GM18526 (cell line): Measurements from ENCODE around the gene MFSD11.

Experiments used
- POLR2A ChIP-seq: IDR thresholded peaks from 3 replicates; pipeline ENCODE4 v1.6.1; 2011; ENCODE audit not compliant: insufficient read length; ENCODE audit errors: extremely low read depth

Gene MFSD11

GRCh38 chr17:76721463-76721862, 16.5 kb upstream of the MFSD11 start:
- no peak for TF ChIP-seq POLR2A

GRCh38 chr17:76722279-76722678, 15.6 kb upstream of the MFSD11 start:
- TF ChIP-seq POLR2A, result no peak

GRCh38 chr17:76723812-76724211, 14.1 kb upstream of the MFSD11 start:
- TF ChIP-seq POLR2A, result no peak

- TF ChIP-seq POLR2A, result no peak
Observed at GRCh38 chr17:76725580-76726230, 12.2 kb upstream of the MFSD11 start.

GRCh38 chr17:76726231-76726775, 11.6 kb upstream of the MFSD11 start, which contains the start of gene JMJD6:
Gene JMJD6, minus strand, starts transcription at chr17:76726606. Its CDS starts 131 bp downstream, at chr17:76726475.
- TF ChIP-seq POLR2A, result peak; percentile 58

DNA sequence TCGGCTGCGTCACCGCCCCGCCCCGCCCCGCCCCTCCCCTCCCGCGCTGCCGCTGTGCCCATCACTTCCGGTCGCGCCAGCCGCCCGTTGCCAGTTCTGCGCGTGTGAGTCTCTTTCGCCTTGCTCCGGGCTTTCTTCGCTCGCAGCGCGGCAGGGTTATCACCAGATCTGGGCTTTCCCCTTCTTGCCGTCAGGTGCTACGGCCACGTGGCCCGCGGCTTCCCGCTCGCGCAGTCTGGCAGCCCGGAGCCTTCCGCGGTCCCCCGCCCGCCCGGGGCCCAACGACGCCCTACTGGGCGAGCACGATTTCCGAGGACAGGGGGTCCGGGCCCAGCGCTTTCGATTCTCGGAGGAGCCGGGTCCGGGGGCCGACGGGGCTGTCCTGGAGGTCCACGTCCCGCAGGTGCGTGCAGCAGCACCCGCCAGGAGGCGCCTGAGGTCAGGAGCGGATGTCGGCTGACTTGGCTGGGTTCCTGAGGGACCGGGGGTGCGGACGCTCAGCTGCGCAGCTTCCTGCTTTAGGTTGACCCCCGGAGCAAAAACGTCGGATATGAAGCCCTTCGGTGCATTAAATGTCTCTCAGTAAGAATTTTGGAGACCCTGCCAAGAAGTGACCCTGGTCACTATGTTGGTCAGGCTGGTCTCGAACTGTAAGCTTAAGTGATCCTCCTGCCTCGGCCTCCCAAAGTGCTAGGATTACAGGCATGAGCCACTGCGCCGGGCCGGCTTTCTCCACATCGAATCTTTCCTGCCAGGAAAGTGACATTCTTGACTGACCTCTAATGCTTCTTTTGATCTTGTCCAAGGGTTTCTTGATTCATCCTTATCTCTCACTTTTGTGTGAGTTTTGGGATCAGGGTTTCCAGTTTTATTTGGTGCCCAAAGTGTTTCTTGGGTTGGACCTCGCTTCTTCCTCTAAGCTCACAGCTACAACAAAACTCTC, 10.9 kb upstream of the MFSD11 start, which contains the start of gene METTL23:
TSS of gene METTL23 (plus strand) at position 64 of the 943 bp plus-strand sequence. CDS start 2,872 bp downstream, outside the sequence.
- peak; percentile 81 for TF ChIP-seq POLR2A

- TF ChIP-seq POLR2A, result no peak
Observed at GRCh38 chr17:76727745-76728456, 10.0 kb upstream of the MFSD11 start.

GRCh38 chr17:76732734-76733617, 4.9 kb upstream of the MFSD11 start:
- no peak for TF ChIP-seq POLR2A

DNA sequence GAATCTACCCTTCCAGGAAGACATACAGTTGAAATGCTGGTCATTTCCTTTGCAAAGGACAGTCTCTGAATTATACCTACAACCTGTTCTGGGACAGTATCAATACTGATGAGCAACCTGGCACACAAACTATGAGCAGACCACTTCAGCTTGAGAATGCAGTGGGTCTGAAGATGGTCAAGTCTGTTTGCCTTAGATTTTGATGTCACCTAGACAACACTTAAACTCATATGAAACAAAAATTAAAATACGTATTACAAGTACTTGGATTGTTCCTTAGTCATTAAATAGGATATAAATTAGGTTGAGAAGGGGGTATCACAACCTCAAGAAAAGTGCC, 4.3 kb upstream of the MFSD11 start:
- no peak for TF ChIP-seq POLR2A

- no peak for TF ChIP-seq POLR2A
Observed at GRCh38 chr17:76734080-76734840, 3.7 kb upstream of the MFSD11 start.

DNA sequence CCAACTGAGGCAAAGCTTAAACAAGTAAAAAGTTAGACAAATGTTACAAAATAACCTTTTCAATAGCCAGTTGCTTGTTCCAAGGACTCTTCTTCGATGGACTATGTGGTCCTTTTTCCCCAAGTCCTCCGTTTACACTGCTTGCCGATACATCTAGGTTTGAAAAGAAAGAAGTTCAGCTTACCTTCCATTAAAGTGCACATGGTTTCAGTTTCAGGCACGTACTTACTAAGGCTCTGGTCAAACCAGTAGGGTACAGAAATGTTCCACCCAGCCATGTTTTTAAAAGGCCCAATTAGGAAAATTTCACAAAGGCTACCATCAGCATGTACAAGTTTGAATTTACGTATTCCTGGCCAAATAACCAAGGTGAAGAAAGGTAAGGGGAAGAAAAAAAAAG, 2.9 kb upstream of the MFSD11 start:
- TF ChIP-seq POLR2A, result peak; percentile 15

- TF ChIP-seq POLR2A, result no peak
Observed at GRCh38 chr17:76735586-76736348, 2.2 kb upstream of the MFSD11 start.
